K562 (cell line): ENCODE measurements around the gene USP2. TPM values are rescaled to one million over a fixed set of nuclear protein-coding genes. Genes with fewer than 3 reads are reported as not detected.
A peak's percentile ranks its signal among the peaks of the same experiment; 100 is the strongest.

ENCODE experiments used
- BHLHE40 ChIP-seq: IDR thresholded peaks from 2 replicates; pipeline ENCODE4 v1.6.1; 2011; ENCODE audit warnings: low read length, improper control_type of control experiment
- CHD7 ChIP-seq: fragments of 200-600 bp; sonication (generic); IDR thresholded peaks from one replicate; pipeline ENCODE4 v1.6.1; 2012; ENCODE audit warnings: mild to moderate bottlenecking, low read depth, low read length, inconsistent platforms
- ILK ChIP-seq: fragments of 450-650 bp; IDR thresholded peaks from 2 replicates; pipeline ENCODE4 v1.6.1; 2016; ENCODE audit warnings: missing genetic modification characterization, low read depth, mild to moderate bottlenecking, missing compliant biosample characterization, moderate library complexity, borderline replicate concordance
- MEIS2 ChIP-seq: fragments of 450-650 bp; IDR thresholded peaks from 2 replicates; pipeline ENCODE4 v1.6.1; 2014; ENCODE audit warnings: mild to moderate bottlenecking; ENCODE audit not compliant: partially characterized antibody
- MYC ChIP-seq, 2 experiments: fragments of 250-450 bp in 1 of 2; sonication (Bioruptor Pico) in 1 of 2; IDR thresholded peaks; 2 replicates each; pipeline versions ENCODE4 v1.5.1 to v1.6.1; 2012 to 2021; ENCODE audit warnings: low read depth in 2 of 2, borderline replicate concordance in 1 of 2, improper control_type of control experiment in 1 of 2, low read length in 1 of 2, mild to moderate bottlenecking in 1 of 2, moderate library complexity in 1 of 2
- NCOA1 ChIP-seq: fragments of 450-650 bp; IDR thresholded peaks from 2 replicates; pipeline ENCODE4 v1.6.1; 2016; ENCODE audit warnings: low read depth
- NEUROD1 ChIP-seq: fragments of 150-350 bp; IDR thresholded peaks from 2 replicates; pipeline ENCODE4 v1.6.1; 2014; ENCODE audit warnings: borderline replicate concordance, low read length, low read depth; ENCODE audit not compliant: partially characterized antibody
- PRMT5 ChIP-seq: sonication (generic); formaldehyde crosslinking; IDR thresholded peaks from 2 replicates; pipeline ENCODE4 v1.5.0; 2020; ENCODE audit warnings: missing genetic modification reagents
- ZNF146 ChIP-seq: IDR thresholded peaks from one replicate; pipeline ENCODE4 v1.6.1; 2018; ENCODE audit warnings: missing compliant biosample characterization; ENCODE audit not compliant: unreplicated experiment
- ZNF280B ChIP-seq: fragments of 250-450 bp; sonication (Bioruptor Pico); IDR thresholded peaks from 2 replicates; pipeline ENCODE4 v1.5.1; 2021; ENCODE audit warnings: mild to moderate bottlenecking
- ZNF311 ChIP-seq: fragments of 250-450 bp; sonication (Bioruptor Pico); IDR thresholded peaks from 2 replicates; pipeline ENCODE4 v1.4.0; 2020; ENCODE audit warnings: mild to moderate bottlenecking, moderate library complexity
- polyA plus RNA-seq, 8 experiments: library from polyadenylated mRNA; depleted of rRNA in 4 of 8; stranded (reverse) in 5 of 8; unstranded in 3 of 8; fragments of >200 nt; fragmentation: Nextera tagmentation in 2 of 8; fragmentation: Illumina TruSeq in 1 of 8; extraction: Ambion mirVana in 2 of 8; extraction: Trizol in 1 of 8; gene quantifications; 2 replicates each; pipeline versions ENCODE4 v1.2.1 to v1.2.3, GENCODE V29; 2011 to 2014; ENCODE audit warnings: inconsistent platforms in 1 of 8, missing spikeins in 1 of 8
- total RNA-seq, 7 experiments: library from RNA; depleted of rRNA in 6 of 7; stranded (reverse); fragments of >200 nt in 6 of 7; fragmentation: Illumina TruSeq in 2 of 7; extraction: Trizol in 2 of 7; gene quantifications; 2 replicates each; pipeline versions ENCODE4 v1.2.1 to v1.2.3, GENCODE V29; 2011 to 2021; ENCODE audit warnings: low replicate concordance in 1 of 7
- TF ChIP-seq, protein P1 (sequence below): fragments of 450-650 bp; IDR thresholded peaks from 2 replicates; pipeline ENCODE4 v1.6.1; 2016; ENCODE audit warnings: antibody characterized with exemption

The USP2 gene
- total and polyA plus RNA-seq, 9 of the 15 experiments (the other 6 are each of a cell fraction or from before 2014, with no cell fraction given), result 2.8 to 16.9 (median 3.9) TPM

DNA sequence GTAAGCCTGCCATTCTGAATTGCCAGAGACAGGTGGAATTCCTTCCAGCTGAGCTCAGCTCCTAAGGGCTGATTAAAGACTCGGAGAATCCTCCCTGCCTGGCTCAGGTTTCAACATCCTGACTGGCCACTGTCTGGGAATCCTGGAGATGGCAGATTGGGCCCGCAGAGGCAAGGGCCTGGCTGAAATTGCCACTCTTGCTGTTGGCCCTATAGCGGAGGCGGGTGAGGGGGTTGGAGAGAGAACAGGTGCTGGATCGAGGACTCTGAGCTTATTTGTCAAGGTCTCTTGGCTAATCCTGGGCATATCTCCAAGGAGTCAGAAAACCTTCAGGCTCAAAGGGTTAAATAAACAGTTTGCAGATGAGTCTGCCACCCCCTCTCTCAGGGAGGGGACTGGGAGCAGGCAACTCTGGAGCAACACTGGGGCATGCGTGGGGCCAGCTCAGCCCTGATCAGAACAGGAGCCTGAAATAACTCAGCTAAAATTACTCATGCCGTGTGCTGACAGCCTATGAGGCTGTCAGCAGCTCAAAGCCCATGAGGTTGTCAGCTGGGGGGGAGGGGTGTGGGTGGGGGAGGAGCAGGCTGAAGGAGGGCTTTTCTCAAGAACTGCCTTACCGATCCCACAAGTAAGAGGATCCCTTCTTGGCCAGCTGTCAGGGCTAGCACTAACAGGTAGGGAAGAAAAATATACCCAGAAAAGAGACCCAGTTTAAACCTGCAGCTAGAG lies 20.3 kb downstream of the USP2 start (continued):
- TF ChIP-seq MEIS2 (peak; percentile 94), BHLHE40 (peak; percentile 47; the same call in 1 of the 2 replicates), NEUROD1 (peak; percentile 4), PRMT5 (CRISPR knock-in tag) (no peak), MYC (IDR thresholded peaks at IDR 0.05; ENCODE audit: low read depth, low read length) (peak; percentile 63), MYC (CRISPR knock-in tag; IDR thresholded peaks at IDR 0.05; ENCODE audit: borderline replicate concordance, low read depth) (no peak), CHD7 (no peak), NCOA1 (peak; percentile 20; the same call in 1 of the 2 replicates), ZNF311 (CRISPR knock-in tag) (no peak), ZNF146 (CRISPR knock-in tag) (no peak), ILK (tag) (no peak), ZNF280B (CRISPR knock-in tag) (no peak)
- TF ChIP-seq, protein P1, sequence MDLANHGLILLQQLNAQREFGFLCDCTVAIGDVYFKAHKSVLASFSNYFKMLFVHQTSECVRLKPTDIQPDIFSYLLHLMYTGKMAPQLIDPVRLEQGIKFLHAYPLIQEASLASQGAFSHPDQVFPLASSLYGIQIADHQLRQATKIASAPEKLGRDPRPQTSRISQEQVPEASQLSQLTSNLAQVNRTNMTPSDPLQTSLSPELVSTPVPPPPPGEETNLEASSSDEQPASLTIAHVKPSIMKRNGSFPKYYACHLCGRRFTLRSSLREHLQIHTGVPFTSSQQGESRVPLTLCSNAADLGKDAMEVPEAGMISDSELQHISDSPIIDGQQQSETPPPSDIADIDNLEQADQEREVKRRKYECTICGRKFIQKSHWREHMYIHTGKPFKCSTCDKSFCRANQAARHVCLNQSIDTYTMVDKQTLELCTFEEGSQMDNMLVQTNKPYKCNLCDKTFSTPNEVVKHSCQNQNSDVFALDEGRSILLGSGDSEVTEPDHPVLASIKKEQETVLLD, result peak; percentile 63; the same call in 1 of the 2 replicates
